ENCODE data around the gene HIC1.

The HIC1 gene

GRCh38 chr17:2048805-2049204 is 6.1 kb upstream of the HIC1 start:
- DNase-seq, result no peak

DNA sequence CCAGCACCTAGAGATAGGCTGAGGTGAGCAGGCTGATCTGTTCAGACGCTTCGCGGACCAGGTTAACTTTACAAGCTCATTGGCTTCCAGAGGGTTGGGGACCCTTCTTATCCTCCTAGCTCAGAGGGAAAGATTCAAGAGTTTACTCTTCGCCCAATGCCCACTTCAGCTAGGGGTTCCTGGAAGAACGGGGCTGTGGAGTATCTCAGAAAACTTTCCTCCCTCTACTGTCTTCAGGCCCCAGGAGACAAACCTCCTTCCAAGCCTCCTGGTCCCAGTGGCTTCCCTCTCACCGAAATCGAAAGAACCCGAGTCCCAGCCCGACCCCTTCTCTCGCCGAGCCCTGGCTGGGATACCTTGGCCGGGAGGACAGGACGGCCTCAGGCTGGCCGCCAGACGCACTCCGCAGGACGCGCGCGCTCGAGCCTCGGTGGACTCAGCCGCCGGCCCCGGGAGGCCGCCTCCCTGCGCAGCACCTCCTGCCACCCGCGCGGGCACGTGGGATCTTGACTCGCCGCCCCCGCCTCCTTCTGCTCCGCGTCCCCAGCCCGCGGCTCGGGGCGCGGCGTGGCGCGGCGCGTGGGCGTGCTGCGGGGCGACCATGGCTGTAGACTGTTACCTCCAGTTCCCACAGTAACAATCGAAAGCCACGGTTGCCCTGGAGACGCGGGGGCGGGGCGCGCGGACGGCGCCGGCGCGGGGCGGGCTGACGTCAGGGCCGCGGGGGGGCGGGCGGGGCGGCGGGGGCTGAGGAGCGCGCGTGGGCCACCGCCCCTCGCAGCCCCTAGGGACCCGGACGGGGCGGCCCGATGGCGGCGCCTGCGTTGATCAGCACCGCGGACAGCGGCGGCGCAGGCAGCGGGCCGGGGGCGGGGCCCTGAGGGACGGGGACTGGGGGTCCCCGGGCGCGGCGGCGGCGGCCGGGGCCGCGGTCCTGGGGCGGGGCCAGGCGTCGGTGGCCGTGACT is 5.3 kb upstream of the HIC1 start:
- DNase-seq, result peak in 12 of 14 donors; percentile 39 to 82 (median 62)

DNA sequence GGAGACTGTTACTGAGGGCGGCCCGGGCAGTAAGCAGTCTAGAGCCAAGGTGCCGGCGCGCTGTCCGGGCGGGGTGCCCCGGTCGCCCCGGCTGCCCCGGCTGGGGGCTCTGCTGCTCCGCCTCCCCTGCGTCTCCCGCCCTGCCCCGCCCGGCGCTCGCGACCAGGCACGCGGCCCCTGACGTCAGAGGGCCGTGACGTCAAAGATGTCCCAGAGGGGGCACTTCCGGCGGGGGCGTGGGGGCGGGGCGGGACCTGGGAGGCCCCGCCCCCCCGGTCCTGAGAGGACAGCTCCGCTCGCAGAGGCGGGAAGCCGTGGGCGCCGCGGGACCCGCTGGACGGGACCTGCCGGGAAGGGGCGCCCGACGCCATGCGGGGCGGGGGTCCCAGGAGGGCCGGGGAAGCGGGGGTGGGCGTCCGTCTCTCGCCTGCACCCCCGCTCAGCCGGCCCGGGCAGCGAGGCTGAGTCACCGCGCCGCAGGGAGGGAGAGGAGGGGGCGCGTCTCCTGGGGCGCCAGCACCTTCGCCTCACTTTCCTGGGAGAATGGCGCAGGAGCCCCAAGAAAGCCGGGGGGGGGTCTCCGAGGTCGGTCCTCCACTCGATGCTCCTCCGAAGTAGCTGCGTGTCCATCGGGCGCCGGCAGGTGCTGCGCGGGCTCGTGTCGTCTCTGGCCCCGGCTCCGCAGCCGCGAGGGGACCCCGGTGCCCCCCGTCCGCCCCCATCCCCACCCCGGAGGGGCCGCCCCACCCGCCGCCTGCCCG is 4.4 kb upstream of the HIC1 start:
- DNase-seq, result peak in 11 of 14 donors; percentile 20 to 76 (median 54)

DNA sequence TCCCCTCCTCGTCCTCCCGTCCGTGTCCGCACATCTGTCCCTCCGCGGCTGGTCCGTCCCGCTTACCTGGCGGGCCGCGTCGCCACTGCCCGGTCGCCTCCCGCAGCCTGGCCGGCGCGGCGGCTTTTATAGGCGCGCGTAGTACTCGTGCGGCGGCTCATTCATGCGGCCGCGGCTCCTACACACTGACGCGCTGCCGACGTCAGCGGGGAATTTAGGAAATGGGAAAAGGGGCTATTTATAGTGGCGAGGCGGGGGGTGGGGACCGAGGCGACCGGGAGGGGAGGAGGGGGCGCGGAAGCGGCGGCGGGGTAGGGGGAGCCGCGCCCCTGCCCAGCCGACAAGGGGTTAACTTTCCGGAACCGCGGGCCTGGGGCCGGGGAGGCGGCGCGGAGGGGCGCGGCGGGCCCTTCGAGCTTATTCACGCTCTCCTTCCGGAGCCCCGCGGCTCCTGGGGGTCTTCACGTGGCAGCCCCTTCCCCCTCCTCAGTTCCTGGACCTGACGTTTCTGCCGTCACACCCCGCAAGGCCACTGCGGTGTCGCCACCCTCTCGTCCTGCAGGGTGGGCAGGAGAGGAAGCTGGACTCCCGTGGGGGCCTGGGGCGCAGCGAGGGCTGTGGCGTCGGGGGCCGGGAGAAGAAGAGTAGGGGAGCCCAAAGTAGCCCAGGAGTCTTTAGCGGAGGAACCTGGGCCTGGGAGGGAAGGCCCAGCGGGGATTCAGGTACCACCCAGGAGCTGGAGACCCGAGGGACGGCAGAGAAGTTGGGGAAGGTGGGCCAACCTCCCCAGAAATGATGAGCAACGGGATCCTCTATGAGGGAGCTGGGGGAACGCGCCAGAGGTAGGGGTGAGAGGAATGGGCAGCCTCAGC is 3.6 kb upstream of the HIC1 start:
- DNase-seq, result peak in 1 of 14 donors; percentile 27

DNA sequence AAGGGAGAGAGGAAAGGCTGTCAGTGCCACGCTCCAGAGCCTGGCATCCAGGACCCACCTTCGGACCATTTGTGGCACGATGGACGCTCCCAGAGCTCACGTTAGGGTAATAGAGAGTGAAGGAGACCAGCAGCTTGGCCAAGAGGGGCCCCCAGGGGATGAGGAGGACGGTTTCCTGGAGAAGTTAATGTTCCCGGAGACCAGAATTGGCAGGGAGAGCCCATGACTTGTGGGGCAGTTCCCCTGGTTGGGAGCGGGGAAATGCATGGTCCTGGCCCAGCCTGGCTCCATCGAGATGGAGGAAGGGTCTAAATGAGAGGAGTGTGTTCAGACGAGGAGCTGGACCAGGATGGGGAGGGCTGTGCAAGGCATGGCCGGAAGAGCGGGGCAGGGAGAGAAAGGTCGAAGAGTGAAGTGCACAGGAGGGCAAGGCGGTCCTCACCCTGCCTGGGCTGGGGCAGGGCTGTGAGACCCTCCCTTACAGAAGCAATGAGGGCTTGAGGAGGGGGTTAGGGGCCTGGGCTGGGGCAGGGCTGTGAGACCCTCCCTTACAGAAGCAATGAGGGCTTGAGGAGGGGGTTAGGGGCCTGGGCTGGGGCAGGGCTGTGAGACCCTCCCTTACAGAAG is 2.9 kb upstream of the HIC1 start:
- no peak for DNase-seq

DNA sequence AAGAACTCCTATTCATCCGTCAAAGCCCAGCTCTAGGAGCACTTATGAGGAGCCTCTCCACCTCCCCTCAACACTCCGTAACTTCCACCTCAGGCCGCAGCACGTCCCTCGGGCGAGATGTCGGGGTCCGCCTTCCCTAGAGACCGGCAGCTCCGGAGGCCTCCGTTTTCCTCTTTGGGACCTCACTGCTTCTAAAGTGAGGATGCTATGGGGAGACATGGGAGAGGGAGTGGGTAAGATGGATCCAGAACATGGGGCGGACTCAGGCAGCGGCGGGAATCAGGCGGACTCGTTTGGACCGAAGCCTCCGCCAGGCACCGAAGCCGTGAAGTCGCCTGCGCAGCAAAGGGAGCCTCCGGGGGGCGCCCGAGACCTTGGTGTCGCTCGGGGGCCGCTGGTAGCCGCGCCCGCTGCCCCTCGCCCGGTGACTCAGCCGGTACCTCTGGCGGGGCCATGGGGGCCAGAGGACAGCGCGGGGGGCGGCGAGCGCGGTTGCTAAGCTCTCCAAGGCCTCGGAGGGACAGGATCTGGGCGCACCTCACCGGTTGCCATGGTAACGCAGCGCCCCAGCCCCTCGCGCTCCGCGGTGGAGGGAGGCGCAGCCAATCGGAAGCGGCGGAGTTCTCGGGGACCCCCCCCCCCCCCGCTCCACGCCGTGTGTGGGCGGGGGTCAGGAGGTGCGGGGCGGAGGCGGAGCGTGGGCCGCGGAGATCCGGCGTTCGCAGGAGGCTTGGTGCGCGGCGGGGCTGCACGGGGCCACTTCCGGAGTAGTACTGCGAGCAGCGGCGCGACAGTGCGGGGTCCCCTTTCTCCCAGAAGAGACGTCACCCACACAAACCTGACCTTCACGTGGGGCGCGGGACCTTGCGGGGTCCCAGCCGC is 1.3 kb upstream of the HIC1 start:
- peak in 11 of 14 donors; percentile 18 to 75 (median 48) for DNase-seq

- peak in 1 of 14 donors; percentile 48 for DNase-seq
Observed at GRCh38 chr17:2054262-2054511, 716 bp upstream of the HIC1 start.

DNA sequence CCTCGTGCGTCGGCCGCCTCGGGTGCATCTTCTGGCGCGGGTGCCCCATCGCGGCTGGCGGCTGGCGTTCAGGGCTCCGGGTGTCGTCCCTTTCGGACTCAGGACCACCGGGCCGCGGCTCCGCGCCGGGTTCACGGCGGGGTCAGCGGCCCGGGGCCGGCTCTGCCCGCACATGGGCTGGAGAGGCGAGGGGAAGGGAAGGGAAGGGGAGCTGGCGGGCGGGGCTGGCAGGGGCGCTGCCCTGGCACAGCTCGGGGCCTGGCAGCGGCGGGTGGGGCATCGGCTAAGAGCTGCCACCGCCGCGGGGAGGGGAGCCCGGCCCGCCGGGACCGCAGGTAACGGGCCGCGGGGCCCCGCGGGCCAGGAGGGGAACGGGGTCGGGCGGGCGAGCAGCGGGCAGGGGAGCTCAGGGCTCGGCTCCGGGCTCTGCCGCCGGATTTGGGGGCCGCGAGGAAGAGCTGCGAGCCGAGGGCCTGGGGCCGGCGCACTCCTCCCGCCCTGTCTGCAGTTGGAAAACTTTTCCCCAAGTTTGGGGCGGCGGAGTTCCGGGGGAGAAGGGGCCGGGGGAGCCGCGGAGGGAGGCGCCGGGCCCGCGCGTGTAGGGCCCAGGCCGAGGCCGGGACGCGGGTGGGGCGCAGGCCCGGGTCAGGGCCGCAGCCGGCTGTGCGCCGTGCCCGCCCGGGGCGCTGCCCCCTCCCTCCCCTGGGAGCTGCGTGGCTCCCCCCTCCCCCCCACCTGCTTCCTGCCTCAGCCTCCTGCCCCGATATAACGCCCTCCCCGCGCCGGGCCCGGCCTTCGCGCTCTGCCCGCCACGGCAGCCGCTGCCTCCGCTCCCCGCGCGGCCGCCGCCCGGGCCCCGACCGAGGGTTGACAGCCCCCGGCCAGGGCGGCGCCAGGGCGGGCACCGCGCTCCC is 646 bp downstream of the HIC1 start:
- no peak for DNase-seq

DNA sequence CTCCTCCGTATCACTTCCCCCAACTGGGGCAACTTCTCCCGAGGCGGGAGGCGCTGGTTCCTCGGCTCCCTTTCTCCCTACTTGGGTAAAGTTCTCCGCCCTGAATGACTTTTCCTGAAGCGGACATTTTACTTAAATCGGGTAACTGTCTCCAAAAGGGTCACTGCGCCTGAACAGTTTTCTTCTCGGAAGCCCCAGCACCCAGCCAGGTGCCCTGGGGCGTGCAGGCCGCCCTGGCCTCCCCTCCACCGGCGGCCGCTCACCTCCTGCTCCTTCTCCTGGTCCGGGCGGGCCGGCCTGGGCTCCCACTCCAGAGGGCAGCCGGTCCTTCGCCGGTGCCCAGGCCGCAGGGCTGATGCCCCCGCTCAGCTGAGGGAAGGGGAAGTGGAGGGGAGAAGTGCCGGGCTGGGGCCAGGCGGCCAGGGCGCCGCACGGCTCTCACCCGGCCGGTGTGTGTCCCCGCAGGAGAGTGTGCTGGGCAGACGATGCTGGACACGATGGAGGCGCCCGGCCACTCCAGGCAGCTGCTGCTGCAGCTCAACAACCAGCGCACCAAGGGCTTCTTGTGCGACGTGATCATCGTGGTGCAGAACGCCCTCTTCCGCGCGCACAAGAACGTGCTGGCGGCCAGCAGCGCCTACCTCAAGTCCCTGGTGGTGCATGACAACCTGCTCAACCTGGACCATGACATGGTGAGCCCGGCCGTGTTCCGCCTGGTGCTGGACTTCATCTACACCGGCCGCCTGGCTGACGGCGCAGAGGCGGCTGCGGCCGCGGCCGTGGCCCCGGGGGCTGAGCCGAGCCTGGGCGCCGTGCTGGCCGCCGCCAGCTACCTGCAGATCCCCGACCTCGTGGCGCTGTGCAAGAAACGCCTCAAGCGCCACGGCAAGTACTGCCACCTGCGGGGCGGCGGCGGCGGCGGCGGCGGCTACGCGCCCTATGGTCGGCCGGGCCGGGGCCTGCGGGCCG is 1.6 kb downstream of the HIC1 start:
- DNase-seq, result no peak

- DNase-seq, result no peak
Observed at GRCh38 chr17:2057175-2057759, 2.4 kb downstream of the HIC1 start.

DNA sequence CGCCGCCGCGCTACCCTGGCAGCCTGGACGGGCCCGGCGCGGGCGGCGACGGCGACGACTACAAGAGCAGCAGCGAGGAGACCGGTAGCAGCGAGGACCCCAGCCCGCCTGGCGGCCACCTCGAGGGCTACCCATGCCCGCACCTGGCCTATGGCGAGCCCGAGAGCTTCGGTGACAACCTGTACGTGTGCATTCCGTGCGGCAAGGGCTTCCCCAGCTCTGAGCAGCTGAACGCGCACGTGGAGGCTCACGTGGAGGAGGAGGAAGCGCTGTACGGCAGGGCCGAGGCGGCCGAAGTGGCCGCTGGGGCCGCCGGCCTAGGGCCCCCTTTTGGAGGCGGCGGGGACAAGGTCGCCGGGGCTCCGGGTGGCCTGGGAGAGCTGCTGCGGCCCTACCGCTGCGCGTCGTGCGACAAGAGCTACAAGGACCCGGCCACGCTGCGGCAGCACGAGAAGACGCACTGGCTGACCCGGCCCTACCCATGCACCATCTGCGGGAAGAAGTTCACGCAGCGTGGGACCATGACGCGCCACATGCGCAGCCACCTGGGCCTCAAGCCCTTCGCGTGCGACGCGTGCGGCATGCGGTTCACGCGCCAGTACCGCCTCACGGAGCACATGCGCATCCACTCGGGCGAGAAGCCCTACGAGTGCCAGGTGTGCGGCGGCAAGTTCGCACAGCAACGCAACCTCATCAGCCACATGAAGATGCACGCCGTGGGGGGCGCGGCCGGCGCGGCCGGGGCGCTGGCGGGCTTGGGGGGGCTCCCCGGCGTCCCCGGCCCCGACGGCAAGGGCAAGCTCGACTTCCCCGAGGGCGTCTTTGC is 3.1 kb downstream of the HIC1 start:
- DNase-seq, result no peak

DNA sequence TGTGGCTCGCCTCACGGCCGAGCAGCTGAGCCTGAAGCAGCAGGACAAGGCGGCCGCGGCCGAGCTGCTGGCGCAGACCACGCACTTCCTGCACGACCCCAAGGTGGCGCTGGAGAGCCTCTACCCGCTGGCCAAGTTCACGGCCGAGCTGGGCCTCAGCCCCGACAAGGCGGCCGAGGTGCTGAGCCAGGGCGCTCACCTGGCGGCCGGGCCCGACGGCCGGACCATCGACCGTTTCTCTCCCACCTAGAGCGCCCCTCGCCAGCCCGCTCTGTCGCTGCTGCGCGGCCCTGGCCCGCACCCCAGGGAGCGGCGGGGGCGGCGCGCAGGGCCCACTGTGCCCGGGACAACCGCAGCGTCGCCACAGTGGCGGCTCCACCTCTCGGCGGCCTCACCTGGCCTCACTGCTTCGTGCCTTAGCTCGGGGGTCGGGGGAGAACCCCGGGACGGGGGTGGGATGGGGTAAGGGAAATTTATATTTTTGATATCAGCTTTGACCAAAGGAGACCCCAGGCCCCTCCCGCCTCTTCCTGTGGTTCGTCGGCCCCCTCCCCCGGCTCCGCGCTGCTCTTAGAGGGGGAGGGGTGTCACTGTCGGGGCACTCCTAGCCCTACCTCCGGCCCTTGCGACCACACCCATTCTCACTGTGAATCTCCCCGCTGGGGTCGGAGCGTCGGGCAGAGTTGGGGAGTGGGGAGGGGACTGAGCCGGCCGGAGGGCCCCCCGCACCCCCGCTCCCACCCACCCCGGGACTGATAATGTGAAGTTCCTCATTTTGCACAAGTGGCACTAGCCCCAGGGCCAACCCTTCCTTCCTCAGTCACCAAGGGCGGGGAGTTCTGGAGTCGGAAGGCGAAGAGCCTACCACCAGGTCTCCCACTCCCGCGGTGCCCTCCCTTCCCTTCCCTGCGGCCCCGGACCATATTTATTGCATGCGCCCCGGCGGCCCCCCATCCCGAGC is 4.0 kb downstream of the HIC1 start:
- DNase-seq, result peak in 5 of 14 donors; percentile 11 to 48 (median 20)

- DNase-seq, result no peak
Observed at GRCh38 chr17:2059547-2060384, 4.9 kb downstream of the HIC1 start.

- no peak for DNase-seq
Observed at GRCh38 chr17:2060385-2060658, 5.4 kb downstream of the HIC1 start.

GRCh38 chr17:2060681-2061440 is 6.0 kb downstream of the HIC1 start:
- no peak for DNase-seq
